ENCODE measurements around the gene TLK1. TPM values are rescaled to one million over a fixed set of nuclear protein-coding genes. Genes with fewer than 3 reads are reported as not detected.

TLK1 gene
- total and polyA plus RNA-seq, 2 experiments from 2014 or later, result 41.2 to 45.0 TPM

- Histone ChIP-seq H3K79me2 (replicated peaks; ENCODE audit: insufficient read depth) (no peaks in the 10 kb centered on the region), H3K27ac (ENCODE audit: low read depth) (no peak overlapping the region), H4K20me1 (replicated peaks; ENCODE audit: insufficient read depth) (no peaks in the 10 kb centered on the region), H3K4me3 (no peak overlapping the region), H3K4me2 (no peak overlapping the region), H3K27me3 (ENCODE audit: insufficient read depth) (no peaks in the 10 kb centered on the region), H3K36me3 (ENCODE audit: insufficient read depth) (no peaks in the 10 kb centered on the region; the same call in 1 of the 2 replicates), H3F3A (replicated peaks; ENCODE audit: low read depth) (no peaks in the 10 kb centered on the region), H3K4me1 (ENCODE audit: insufficient read depth) (peaks cover 21% of the 10 kb centered on the region), H3K9me2 (ENCODE audit: insufficient read depth) (no peaks in the 10 kb centered on the region), H2AFZ (no peak overlapping the region)
- ATAC-seq (no peak), DNase-seq (ENCODE audit: low spot score) (no peak)
- no peak overlapping the region for H3K27ac Mint-ChIP-seq
- no peak overlapping the region for H3K4me3 Mint-ChIP-seq
- no peaks in the 10 kb centered on the region; the same call in 2 of the 3 replicates for H3K9me3 Mint-ChIP-seq
- H3K27me3 Mint-ChIP-seq (ENCODE audit: insufficient read depth, low read depth, poor library complexity), result no peaks in the 10 kb centered on the region
- H3K4me1 Mint-ChIP-seq, result peaks cover 24% of the 10 kb centered on the region
- TF ChIP-seq CREB1 (CRISPR knock-in tag; IDR thresholded peaks at IDR 0.05; ENCODE audit: low read depth) (no peak), POLR2AphosphoS5 (IDR thresholded peaks at IDR 0.05; ENCODE audit: low read depth) (no peak), CTCF (conservative IDR thresholded peaks at IDR 0.05; ENCODE audit: low read depth in 2 of 2) (no peak), EZH2phosphoT487 (IDR thresholded peaks at IDR 0.05; ENCODE audit: unreplicated experiment) (no peak), NANOG (IDR thresholded peaks at IDR 0.05; ENCODE audit: borderline replicate concordance) (no peak), REST (IDR thresholded peaks at IDR 0.05; ENCODE audit: unreplicated experiment) (no peak), ZNF114 (CRISPR knock-in tag; IDR thresholded peaks at IDR 0.05) (no peak), STAT1 (IDR thresholded peaks at IDR 0.05; ENCODE audit: unreplicated experiment) (no peak), ZNF331 (CRISPR knock-in tag; IDR thresholded peaks at IDR 0.05; ENCODE audit: low read depth) (no peak), EZH2 (IDR thresholded peaks at IDR 0.05; ENCODE audit: low read depth, unreplicated experiment) (no peak), JUNB (IDR thresholded peaks at IDR 0.05; ENCODE audit: unreplicated experiment) (no peak)
- TF ChIP-seq, protein P1, sequence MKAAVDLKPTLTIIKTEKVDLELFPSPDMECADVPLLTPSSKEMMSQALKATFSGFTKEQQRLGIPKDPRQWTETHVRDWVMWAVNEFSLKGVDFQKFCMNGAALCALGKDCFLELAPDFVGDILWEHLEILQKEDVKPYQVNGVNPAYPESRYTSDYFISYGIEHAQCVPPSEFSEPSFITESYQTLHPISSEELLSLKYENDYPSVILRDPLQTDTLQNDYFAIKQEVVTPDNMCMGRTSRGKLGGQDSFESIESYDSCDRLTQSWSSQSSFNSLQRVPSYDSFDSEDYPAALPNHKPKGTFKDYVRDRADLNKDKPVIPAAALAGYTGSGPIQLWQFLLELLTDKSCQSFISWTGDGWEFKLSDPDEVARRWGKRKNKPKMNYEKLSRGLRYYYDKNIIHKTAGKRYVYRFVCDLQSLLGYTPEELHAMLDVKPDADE (IDR thresholded peaks at IDR 0.05), result no peak
- TF ChIP-seq, protein P2, sequence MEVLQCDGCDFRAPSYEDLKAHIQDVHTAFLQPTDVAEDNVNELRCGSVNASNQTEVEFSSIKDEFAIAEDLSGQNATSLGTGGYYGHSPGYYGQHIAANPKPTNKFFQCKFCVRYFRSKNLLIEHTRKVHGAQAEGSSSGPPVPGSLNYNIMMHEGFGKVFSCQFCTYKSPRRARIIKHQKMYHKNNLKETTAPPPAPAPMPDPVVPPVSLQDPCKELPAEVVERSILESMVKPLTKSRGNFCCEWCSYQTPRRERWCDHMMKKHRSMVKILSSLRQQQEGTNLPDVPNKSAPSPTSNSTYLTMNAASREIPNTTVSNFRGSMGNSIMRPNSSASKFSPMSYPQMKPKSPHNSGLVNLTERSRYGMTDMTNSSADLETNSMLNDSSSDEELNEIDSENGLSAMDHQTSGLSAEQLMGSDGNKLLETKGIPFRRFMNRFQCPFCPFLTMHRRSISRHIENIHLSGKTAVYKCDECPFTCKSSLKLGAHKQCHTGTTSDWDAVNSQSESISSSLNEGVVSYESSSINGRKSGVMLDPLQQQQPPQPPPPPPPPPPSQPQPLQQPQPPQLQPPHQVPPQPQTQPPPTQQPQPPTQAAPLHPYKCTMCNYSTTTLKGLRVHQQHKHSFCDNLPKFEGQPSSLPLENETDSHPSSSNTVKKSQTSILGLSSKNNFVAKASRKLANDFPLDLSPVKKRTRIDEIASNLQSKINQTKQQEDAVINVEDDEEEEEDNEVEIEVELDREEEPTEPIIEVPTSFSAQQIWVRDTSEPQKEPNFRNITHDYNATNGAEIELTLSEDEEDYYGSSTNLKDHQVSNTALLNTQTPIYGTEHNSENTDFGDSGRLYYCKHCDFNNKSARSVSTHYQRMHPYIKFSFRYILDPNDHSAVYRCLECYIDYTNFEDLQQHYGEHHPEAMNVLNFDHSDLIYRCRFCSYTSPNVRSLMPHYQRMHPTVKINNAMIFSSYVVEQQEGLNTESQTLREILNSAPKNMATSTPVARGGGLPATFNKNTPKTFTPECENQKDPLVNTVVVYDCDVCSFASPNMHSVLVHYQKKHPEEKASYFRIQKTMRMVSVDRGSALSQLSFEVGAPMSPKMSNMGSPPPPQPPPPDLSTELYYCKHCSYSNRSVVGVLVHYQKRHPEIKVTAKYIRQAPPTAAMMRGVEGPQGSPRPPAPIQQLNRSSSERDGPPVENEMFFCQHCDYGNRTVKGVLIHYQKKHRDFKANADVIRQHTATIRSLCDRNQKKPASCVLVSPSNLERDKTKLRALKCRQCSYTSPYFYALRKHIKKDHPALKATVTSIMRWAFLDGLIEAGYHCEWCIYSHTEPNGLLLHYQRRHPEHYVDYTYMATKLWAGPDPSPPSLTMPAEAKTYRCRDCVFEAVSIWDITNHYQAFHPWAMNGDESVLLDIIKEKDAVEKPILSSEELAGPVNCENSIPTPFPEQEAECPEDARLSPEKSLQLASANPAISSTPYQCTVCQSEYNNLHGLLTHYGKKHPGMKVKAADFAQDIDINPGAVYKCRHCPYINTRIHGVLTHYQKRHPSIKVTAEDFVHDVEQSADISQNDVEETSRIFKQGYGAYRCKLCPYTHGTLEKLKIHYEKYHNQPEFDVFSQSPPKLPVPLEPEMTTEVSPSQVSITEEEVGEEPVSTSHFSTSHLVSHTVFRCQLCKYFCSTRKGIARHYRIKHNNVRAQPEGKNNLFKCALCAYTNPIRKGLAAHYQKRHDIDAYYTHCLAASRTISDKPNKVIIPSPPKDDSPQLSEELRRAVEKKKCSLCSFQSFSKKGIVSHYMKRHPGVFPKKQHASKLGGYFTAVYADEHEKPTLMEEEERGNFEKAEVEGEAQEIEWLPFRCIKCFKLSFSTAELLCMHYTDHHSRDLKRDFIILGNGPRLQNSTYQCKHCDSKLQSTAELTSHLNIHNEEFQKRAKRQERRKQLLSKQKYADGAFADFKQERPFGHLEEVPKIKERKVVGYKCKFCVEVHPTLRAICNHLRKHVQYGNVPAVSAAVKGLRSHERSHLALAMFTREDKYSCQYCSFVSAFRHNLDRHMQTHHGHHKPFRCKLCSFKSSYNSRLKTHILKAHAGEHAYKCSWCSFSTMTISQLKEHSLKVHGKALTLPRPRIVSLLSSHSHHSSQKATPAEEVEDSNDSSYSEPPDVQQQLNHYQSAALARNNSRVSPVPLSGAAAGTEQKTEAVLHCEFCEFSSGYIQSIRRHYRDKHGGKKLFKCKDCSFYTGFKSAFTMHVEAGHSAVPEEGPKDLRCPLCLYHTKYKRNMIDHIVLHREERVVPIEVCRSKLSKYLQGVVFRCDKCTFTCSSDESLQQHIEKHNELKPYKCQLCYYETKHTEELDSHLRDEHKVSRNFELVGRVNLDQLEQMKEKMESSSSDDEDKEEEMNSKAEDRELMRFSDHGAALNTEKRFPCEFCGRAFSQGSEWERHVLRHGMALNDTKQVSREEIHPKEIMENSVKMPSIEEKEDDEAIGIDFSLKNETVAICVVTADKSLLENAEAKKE (CRISPR knock-in tag; IDR thresholded peaks at IDR 0.05), result no peak
- peaks cover 3% of the 10 kb centered on the region; the same call in 2 of the 3 replicates for H3K36me3 Mint-ChIP-seq (ENCODE audit: low read depth)
Measured at GRCh38 chr2:171206422-171207115, 45.9 kb upstream of the TLK1 start.
